Measurements from ENCODE around the gene NYAP2. TPM values are rescaled to one million over a fixed set of nuclear protein-coding genes. Genes with fewer than 3 reads are reported as not detected.

The NYAP2 gene
- total RNA-seq, 4 donors from 2014 or later: 0.14 TPM; not detected in 3

DNA sequence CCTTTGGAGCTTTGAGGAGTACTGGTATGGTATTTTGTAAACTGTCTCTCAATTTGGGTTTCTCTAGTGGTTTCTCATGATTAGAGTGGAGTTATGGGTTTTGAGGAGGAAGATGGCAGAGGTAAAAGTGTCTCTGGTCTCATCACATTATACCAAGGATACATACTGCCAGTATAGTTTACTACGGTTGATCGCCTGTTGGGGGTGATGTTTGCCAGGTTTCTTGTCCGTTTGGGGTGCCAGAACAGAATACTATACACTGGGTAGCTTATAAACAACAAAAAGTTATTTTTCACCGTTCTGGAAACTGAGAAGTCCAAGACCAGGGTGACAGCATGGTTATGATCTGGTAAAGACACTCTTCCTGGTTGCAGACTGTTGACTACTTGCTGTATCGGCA, 293.7 kb downstream of the NYAP2 start:
- 72 to 73% methylated on average over 4 to 5 of the region's 5 CpGs for WGBS, 2 donors (ENCODE audit: low coverage in 1 of 2)
- in situ Hi-C loops (cut with MboI; ENCODE audit: low pct_ligation_motif_present in 1 of 4, low pct_unique_long_range_greater_than_20kb in 1 of 4, low sequenced_read_pairs in 3 of 4): no loop called here

GRCh38 chr2:225694664-225695063, 295.2 kb downstream of the NYAP2 start:
- Histone ChIP-seq H3K4me1 (no peaks in the 10 kb centered on the region), H3K36me3 (no peaks in the 10 kb centered on the region), H3K27me3 (no peaks in the 10 kb centered on the region), H3K27ac (no peak overlapping the region), H3K9me3 (no peaks in the 10 kb centered on the region), H3K4me3 (no peak overlapping the region)
- TF ChIP-seq, protein P1, sequence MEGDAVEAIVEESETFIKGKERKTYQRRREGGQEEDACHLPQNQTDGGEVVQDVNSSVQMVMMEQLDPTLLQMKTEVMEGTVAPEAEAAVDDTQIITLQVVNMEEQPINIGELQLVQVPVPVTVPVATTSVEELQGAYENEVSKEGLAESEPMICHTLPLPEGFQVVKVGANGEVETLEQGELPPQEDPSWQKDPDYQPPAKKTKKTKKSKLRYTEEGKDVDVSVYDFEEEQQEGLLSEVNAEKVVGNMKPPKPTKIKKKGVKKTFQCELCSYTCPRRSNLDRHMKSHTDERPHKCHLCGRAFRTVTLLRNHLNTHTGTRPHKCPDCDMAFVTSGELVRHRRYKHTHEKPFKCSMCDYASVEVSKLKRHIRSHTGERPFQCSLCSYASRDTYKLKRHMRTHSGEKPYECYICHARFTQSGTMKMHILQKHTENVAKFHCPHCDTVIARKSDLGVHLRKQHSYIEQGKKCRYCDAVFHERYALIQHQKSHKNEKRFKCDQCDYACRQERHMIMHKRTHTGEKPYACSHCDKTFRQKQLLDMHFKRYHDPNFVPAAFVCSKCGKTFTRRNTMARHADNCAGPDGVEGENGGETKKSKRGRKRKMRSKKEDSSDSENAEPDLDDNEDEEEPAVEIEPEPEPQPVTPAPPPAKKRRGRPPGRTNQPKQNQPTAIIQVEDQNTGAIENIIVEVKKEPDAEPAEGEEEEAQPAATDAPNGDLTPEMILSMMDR (IDR thresholded peaks at IDR 0.05): no peak
- no peak for TF ChIP-seq POLR2A (IDR thresholded peaks at IDR 0.05)
- intact Hi-C loops (cut with DNase I; ENCODE audit: low total_unique reads): no loop called here
- in situ Hi-C loops (cut with MboI; ENCODE audit: low pct_ligation_motif_present in 1 of 4, low pct_unique_long_range_greater_than_20kb in 1 of 4, low sequenced_read_pairs in 3 of 4): no loop called here
- no peak for DNase-seq

More for the DNA sequence above, 293.7 kb downstream of the NYAP2 start:
- Histone ChIP-seq H3K4me3 (no peak overlapping the region), H3K4me1 (no peaks in the 10 kb centered on the region), H3K27ac (no peak overlapping the region), H3K27me3 (no peaks in the 10 kb centered on the region), H3K36me3 (no peaks in the 10 kb centered on the region), H3K9me3 (no peaks in the 10 kb centered on the region)
- TF ChIP-seq POLR2A (IDR thresholded peaks at IDR 0.05) (no peak), EP300 (IDR thresholded peaks at IDR 0.05; ENCODE audit: low read depth) (no peak), POLR2AphosphoS5 (IDR thresholded peaks at IDR 0.05) (no peak)
- TF ChIP-seq, protein P1 (IDR thresholded peaks at IDR 0.05): no peak
- intact Hi-C loops (cut with DNase I; ENCODE audit: low total_unique reads): no loop called here
- DNase-seq: no peak

- Histone ChIP-seq H3K27me3 (no peaks in the 10 kb centered on the region), H3K9me3 (no peaks in the 10 kb centered on the region), H3K27ac (no peak overlapping the region), H3K36me3 (no peaks in the 10 kb centered on the region), H3K4me1 (no peaks in the 10 kb centered on the region), H3K4me3 (no peak overlapping the region)
- TF ChIP-seq EP300 (IDR thresholded peaks at IDR 0.05; ENCODE audit: low read depth) (no peak), POLR2A (IDR thresholded peaks at IDR 0.05) (no peak), POLR2AphosphoS5 (IDR thresholded peaks at IDR 0.05) (no peak)
- TF ChIP-seq, protein P1 (IDR thresholded peaks at IDR 0.05): no peak
- intact Hi-C loops (cut with DNase I; ENCODE audit: low total_unique reads): no loop called here
- no peak for DNase-seq
- in situ Hi-C loops (cut with MboI; ENCODE audit: low pct_ligation_motif_present in 1 of 4, low pct_unique_long_range_greater_than_20kb in 1 of 4, low sequenced_read_pairs in 3 of 4): no loop called here
- WGBS, 2 donors (ENCODE audit: low coverage in 1 of 2): 90 to 92% methylated on average over 2 of the region's 2 CpGs
Measured at GRCh38 chr2:225697936-225698335, 298.4 kb downstream of the NYAP2 start.

Small RNAs within 50 kb of the gene (small RNA-seq; reads per million reads assigned to genes)
- 0 reads per million in 4 donors for gene AC016717.1

All from transverse colon (tissue), 4 donors.